Measurements from ENCODE around the gene GNA12.

- TF ChIP-seq IRF1 (CRISPR knock-in tag; IDR thresholded peaks at IDR 0.05; ENCODE audit: borderline replicate concordance) (no peak), JUN (IDR thresholded peaks at IDR 0.05; ENCODE audit: borderline replicate concordance, low read depth, low read length) (no peak), JUN (CRISPR knock-in tag; IDR thresholded peaks at IDR 0.05; ENCODE audit: borderline replicate concordance) (no peak), RFX5 (IDR thresholded peaks at IDR 0.05; ENCODE audit: low read depth, low read length) (no peak), SMARCE1 (IDR thresholded peaks at IDR 0.05) (no peak), SMAD2 (IDR thresholded peaks at IDR 0.05; ENCODE audit: low read depth, low read length) (no peak), CTCF (IDR thresholded peaks at IDR 0.05 in 2 of 3, conservative IDR thresholded peaks at IDR 0.05 in 1 of 3; ENCODE audit: insufficient read depth in 2 of 3, low read depth in 1 of 3, low read length in 3 of 3) (no peak), IRF2 (CRISPR knock-in tag; IDR thresholded peaks at IDR 0.05) (no peak), STAT5B (CRISPR knock-in tag; IDR thresholded peaks at IDR 0.05) (no peak), ZNF197 (CRISPR knock-in tag; IDR thresholded peaks at IDR 0.05; ENCODE audit: low read depth) (no peak)
- TF ChIP-seq, protein P1, sequence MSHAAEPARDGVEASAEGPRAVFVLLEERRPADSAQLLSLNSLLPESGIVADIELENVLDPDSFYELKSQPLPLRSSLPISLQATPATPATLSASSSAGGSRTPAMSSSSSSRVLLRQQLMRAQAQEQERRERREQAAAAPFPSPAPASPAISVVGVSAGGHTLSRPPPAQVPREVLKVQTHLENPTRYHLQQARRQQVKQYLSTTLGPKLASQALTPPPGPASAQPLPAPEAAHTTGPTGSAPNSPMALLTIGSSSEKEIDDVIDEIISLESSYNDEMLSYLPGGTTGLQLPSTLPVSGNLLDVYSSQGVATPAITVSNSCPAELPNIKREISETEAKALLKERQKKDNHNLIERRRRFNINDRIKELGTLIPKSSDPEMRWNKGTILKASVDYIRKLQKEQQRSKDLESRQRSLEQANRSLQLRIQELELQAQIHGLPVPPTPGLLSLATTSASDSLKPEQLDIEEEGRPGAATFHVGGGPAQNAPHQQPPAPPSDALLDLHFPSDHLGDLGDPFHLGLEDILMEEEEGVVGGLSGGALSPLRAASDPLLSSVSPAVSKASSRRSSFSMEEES (CRISPR knock-in tag; IDR thresholded peaks at IDR 0.05), result no peak
Observed at GRCh38 chr7:2880051-2880450, 35.9 kb upstream of the GNA12 start.

All from K562 (cell line).